ENCODE data around the gene DIDO1.

DIDO1 gene

DNA sequence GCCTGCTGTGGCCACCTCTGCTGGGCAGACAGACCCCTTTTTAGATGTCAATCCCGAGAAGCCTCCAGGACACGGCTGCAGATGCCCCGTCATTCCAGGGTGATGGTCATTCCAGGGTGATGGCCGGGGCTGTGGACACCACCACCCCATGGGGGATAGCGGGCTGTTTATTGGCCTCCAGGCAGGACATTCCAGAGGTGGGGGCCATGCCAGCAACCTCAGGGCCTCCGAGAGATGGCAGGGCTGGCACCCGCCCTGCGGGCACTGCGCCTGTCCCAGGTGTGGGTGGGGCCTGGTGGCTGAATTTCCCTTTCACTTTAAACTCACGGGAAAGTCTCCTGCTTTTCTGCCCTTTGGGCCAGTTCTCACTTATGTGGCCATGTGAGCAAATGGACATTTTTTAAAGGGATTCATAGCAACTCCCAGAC, 94.9 kb downstream of the DIDO1 start:
- DNase-seq, result no peak

DNA sequence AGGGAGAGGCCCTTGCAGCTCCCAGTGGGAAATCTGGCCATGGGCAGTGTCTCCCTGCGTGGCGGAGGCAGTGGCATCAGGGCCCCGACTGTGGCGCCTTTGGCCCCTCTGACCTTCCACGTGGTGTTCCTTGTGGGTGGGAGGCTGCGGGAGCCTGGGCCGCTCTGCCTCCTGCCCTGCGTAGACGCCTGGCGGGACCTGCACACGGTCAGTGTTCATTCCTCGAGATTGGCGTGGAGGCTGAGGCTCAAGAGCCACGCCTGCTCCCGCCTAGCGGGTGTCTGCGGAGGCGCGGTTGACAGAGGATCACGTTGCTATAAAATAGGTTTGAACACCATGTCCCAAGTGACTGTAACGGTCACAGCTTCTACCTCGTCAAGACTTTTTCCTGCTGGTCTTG, 95.5 kb downstream of the DIDO1 start:
- no peak for DNase-seq

DNA sequence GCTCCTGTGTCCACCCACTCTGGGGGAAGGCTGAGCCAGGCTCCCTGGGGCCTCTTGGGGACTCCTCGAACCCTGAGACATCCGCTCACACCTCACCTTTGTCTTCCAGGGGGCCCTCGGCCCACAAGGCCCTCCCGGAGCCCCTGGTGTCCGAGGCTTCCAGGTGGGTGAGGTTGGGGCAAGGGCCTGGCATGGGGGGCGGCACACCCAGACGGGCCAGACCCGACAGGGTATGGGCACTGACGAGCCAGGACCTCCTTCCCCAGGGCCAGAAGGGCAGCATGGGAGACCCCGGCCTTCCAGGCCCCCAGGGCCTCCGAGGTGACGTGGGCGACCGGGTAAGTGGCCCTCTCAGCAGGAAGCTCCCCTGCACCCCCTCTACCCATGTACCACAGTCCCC, 96.1 kb downstream of the DIDO1 start:
- no peak for DNase-seq

DNA sequence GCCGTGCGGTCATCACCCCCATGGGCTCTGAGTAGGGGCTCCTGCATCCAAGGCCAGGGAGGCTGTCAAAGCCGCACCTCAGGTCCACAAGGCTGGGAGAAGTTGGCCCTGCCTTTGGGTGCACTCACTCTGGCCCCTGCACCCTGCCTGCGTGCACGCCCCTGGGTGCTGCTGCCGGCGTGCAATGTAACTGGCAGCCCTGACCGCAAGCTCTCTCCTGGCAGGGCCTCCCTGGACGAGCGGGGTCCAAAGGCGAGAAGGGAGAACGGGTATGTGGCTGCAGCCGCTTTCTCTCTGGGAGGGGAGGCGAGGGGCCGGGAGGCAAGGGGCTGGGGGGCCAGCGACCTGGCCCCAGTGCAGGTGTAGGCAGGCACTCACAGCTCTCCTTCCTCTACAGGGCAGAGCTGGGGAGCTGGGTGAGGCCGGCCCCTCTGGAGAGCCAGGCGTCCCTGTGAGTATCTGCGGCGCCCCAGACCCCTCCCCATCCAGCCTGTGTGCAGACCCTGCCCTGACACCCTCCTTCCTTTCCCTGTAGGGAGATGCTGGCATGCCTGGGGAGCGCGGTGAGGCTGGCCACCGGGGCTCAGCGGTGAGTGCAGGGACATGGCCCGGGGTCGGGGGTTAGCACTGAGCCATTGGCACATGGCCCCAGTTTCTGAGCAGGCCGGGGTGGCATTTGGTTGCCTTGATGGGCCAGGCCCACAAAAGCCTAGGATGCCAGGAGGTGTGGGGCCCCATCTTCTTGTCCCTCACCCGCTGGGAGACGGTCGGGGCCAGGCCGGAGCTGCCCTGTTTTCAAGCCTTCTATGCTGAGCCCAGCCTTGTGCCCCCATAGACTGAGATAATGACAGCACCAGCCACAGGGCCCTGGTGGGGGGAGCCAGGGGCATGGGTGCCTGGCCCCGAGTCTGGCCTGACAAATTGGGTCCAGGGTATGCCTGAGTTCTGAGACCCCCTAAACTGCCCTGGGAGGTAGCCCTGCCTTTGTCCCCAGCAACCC, 96.8 kb downstream of the DIDO1 start:
- no peak for DNase-seq

DNA sequence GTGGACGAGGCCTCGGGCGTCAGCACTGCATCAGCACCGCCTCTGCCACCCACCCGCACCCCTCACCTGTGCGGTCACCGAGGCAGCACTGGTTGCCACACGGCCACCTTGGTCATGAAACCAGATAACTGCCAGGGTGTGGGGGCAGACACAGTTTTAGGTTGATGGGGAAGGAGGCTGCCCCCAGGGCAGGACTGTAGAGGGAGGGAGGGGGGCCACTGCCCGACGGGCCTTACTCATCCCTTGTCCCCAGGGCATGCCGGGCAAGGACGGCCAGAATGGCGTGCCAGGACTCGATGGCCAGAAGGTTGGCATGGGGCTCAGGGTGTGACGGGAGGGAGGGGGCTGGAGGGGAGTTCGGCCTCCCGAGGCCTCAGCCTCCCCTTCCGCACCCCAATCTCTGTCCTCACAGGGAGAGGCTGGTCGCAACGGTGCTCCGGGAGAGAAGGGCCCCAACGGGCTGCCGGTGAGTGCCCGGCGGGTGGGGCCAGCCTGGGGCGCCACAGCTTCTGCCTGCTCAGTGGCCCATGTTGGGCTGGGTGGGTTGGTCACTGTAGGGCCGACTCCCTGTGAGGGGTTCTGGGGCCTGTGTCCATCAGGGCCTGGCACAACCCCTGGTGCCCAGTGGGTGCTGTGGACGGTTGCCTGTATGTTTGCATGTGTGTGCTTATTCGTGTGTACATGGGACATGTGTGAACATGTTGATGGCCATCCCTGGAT, 97.6 kb downstream of the DIDO1 start:
- DNase-seq, result no peak

DNA sequence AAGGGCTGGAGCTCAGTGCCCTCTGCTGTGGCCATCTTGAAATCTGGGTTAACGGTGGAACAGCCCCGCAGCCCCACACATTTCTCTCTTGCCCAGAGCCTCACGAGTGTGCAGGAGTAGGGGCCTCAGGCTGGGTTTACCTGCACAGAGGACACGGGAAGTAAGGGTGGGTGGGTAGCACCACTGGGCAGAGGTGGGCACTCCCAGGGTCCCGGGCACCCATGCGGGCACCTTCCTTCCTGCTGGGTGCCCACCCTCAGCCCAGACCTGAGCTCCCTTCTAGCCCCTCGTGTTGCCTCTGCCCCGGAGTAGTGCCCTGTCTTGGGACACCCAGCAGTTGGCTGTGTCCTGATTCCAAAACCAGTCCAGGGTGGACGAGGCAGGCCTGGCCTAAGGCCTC, 98.3 kb downstream of the DIDO1 start:
- no peak for DNase-seq
